OCI-LY1 (cell line): ENCODE data around the gene TNC.

Experiments used
- EZH2 ChIP-seq: fragments of 200-600 bp; sonication (generic), shearing (Covaris generic); IDR thresholded peaks from 2 replicates; pipeline ENCODE4 v1.8.0; 2017; ENCODE audit warnings: borderline replicate concordance, mixed run types, mild to moderate bottlenecking, antibody characterized with exemption, low read length, moderate library complexity, mixed read lengths
- TF ChIP-seq, protein P1 (sequence below): fragments of 200-600 bp; sonication (generic), shearing (Covaris generic); IDR thresholded peaks from 2 replicates; pipeline ENCODE4 v1.5.1; 2017; ENCODE audit warnings: mild to moderate bottlenecking, antibody characterized with exemption, low read length, moderate library complexity, mixed read lengths

DNA sequence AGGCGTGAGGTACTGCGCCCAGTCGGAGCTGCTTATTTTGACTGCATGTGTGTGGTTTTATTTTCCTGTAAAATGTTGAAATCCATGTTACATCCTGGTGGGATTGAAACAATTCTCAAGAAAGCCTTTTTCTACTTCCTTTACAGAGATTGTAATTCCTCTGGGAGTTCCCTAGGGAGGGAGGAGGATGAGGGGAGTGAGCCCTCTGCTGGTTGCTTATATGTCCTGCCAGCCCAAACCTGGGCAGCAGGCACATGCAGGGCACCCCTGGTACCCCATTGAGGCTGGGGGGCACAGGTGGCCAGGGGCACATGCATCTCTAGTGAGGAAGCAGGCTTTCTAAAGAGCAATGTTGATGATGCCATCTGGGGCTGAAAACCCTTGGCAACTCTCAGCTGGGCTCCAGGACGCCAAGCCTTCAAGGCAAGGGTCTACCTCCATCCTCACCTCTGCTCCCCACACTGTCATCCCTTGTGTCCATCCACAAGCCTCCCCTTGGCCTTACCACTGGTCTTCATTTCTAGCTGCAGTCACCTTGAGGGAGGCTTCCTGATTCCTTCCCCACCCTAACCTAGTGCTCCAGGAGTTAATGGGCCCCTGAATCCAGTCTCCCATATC lies 102.8 kb downstream of the TNC start:
- TF ChIP-seq, protein P1, sequence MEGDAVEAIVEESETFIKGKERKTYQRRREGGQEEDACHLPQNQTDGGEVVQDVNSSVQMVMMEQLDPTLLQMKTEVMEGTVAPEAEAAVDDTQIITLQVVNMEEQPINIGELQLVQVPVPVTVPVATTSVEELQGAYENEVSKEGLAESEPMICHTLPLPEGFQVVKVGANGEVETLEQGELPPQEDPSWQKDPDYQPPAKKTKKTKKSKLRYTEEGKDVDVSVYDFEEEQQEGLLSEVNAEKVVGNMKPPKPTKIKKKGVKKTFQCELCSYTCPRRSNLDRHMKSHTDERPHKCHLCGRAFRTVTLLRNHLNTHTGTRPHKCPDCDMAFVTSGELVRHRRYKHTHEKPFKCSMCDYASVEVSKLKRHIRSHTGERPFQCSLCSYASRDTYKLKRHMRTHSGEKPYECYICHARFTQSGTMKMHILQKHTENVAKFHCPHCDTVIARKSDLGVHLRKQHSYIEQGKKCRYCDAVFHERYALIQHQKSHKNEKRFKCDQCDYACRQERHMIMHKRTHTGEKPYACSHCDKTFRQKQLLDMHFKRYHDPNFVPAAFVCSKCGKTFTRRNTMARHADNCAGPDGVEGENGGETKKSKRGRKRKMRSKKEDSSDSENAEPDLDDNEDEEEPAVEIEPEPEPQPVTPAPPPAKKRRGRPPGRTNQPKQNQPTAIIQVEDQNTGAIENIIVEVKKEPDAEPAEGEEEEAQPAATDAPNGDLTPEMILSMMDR, result peak; percentile 71
- TF ChIP-seq EZH2, result no peak
